IPS-18c (cell line): Measurements from ENCODE around the gene UPK2.

Experiments used
- H3K4me3 ChIP-seq: 2 replicates; pipeline ENCODE4 v1.7.0; 2013; ENCODE audit warnings: low read depth, mild to moderate bottlenecking, low read length, moderate library complexity; ENCODE audit not compliant: insufficient read depth
- H3K9me3 ChIP-seq: one replicate; pipeline ENCODE4 v1.6.1; 2013; ENCODE audit warnings: mild to moderate bottlenecking, low read length, moderate library complexity; ENCODE audit not compliant: control insufficient read depth, insufficient read depth

UPK2 gene

DNA sequence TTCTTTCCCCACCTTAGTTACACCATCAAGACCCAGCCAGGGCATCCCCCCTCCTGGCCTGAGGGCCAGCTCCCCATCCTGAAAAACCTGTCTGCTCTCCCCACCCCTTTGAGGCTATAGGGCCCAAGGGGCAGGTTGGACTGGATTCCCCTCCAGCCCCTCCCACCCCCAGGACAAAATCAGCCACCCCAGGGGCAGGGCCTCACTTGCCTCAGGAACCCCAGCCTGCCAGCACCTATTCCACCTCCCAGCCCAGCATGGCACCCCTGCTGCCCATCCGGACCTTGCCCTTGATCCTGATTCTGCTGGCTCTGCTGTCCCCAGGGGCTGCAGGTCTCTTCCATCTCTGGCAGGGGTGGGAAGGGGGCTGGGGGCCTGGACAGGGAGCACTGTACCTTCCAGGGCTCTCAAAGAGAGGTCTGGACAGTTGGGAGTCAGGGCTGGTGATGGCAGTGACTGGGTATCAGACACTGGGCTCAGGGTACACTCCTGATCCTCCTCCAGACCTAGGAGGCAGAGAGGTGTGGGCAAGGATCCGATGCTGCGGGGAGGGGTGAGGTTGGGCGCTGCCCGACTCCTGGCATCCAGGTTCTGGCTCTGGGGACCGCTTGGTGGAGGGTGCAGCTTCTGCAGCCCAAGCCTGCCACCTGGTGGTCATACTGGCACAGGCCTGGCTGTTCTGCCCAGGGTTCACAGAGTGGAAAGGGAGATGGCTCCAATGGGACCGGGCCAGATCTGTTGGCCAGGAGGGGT, at the start of gene UPK2:
TSS of gene UPK2 (plus strand) at position 205 of the 753 bp plus-strand sequence. CDS start at position 258, 53 bp downstream.
- Histone ChIP-seq H3K9me3 (no peaks in the 10 kb centered on the region), H3K4me3 (no peak within 1 kb of the TSS)

- Histone ChIP-seq H3K9me3 (no peaks in the 10 kb centered on the region), H3K4me3 (no peak overlapping the region)
These were observed 48.8 kb upstream of the UPK2 start for GRCh38 chr11:118907051-118908042.

GRCh38 chr11:118908264-118908663, 47.8 kb upstream of the UPK2 start:
- Histone ChIP-seq H3K4me3 (no peak overlapping the region), H3K9me3 (no peaks in the 10 kb centered on the region)

DNA sequence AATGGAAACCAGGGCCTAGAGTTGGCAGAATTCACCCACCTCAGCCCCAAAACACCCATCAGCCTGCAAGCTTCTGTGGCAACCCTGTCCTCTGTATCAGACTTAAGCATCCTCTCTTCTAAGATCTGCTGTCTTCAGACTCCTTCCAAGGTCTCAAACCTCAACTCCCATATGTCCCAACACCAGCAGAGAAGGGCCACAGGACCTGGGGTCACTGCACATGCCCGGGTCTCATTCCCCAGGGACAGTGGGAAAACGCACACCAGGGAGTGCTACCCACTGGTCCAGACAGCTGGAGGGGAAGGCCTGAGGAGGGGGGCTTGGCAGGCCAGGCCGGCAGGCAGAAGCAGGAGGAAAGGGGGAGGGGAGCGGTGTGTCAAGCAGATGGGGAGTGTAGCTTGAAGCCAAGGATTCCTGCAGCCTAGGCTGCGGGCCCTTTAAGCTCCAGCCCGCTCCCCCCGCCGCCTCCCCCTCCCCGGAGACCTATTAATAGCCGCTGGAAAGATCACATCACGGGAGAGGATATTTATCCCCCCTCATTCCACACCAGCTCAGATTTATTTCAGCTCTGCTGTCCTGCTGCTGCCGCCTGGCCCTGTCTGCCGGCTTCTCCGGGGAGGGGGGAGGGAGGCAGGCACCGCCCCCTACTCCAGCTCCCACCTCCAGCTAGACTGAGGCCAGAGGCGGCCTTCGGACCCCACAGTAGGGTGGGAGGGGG, 47.0 kb upstream of the UPK2 start:
- Histone ChIP-seq H3K9me3 (no peaks in the 10 kb centered on the region), H3K4me3 (peak overlapping the region; percentile 51)

DNA sequence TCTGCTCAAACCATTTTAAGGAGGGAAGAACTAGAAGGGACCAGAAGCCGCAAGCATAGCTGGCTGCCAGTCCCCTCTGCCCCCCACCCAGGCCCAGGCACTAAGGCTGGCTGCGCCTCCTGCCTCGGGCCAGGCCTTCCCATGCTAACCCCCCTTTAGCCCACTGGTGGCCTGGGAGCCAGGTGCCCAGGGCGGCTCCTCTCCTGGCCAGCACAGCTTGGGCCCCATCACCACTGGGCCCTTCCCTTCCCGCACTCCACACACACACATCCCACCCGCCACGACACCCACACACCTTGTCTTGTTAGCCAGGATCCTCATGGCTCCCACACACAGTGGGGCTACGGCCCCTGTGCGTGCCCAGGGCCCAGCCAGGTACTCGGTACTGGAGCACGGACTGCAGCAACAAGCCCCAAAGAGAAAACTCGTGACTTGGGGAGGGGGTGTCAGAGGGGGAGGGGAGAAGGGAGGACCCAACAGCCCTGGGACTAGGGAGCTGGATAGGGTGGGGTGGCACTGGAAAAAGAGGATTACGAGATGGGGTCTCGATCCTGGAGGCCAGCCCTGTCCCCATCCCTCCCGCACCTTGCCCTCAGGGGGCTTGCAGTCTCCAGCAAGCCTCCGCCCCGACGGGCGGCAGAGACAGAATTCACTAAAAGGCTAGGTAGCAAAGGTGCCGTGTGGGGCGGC, 46.3 kb upstream of the UPK2 start:
- peak overlapping the region; percentile 51 for H3K4me3 ChIP-seq
- no peaks in the 10 kb centered on the region for H3K9me3 ChIP-seq

GRCh38 chr11:118910309-118911112, 45.6 kb upstream of the UPK2 start:
- H3K4me3 ChIP-seq = peak overlapping the region; percentile 55

DNA sequence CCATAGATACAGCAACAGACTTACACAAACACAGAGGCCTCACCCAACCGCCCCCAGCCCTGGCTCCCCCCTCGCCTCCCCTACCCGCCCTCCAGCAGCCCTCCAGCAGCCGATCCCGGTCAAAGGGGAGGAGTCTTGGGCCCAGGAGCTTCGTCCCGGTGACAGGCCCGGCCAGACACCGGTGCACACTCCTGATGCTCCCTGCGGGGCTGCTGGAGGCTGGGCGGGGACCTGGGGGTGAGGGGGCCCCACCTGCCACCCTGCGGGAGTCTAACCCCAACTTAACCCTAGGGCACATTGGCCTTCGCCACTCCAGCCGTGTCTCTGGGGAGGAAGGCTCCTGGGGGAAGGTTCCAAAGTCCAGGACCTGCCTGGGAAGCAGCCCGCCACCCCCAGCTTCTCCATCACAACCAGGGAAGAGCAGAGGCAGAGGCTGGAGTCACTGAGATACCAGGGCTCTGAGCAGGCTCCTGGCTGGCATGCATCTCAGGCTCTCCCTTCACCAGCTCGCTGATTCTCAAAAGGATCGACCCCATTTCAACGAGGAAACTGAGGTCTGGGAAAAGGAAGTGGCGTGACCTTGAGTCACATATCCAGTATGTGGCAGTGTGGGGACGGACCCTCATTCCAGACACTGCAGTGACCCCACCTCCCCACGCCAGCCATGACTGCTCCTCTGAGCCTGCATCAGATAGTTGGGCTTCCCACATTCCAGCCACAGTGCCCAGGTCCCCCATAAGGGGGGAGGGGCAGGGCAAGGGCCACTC, 44.8 kb upstream of the UPK2 start:
- peak overlapping the region; percentile 55 for H3K4me3 ChIP-seq
- H3K9me3 ChIP-seq = no peaks in the 10 kb centered on the region

More at GRCh38 chr11:118910309-118911112, 45.6 kb upstream of the UPK2 start:
- H3K9me3 ChIP-seq = no peaks in the 10 kb centered on the region

- H3K4me3 ChIP-seq = peak overlapping the region; percentile 42
- H3K9me3 ChIP-seq = no peaks in the 10 kb centered on the region
These were observed 44.0 kb upstream of the UPK2 start for GRCh38 chr11:118911880-118912741.

- Histone ChIP-seq H3K4me3 (peak overlapping the region; percentile 34; the same call in 1 of the 2 replicates), H3K9me3 (no peaks in the 10 kb centered on the region)
These were observed 43.2 kb upstream of the UPK2 start for GRCh38 chr11:118912742-118913410.

DNA sequence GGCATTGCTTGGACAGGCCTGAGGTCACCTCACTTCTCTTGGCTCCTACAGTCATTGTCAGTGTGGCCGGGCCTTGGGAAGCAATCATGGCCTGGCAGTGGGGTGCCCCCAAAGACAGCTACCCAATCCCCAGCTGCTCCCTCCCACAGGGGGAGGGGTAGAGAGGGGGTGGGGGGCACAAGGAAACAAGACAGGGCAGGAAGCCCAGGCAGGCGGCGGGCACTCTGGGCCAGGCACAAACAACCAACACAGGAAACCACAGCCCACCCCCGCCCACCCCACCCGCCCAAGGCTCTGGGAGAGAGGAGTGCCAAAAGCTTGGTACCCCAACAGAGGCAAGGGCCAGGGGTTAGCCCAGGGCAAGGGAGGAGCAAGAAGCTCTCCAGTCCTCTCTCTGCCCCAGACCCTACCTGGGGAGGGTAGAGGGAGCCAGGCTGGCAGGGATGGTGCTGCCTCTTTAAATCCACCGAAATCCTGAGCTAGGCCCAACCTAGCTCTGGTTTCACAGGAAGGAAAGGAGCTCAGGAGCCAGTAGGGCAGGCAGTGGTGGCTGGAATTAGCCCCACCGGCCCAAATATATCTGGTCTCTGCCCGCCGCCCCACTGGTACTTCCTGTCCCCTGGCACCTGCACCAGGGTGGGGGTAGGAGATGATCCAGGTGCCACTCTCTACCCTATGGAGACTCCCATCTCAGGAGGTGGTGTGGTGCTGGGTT, 42.5 kb upstream of the UPK2 start:
- Histone ChIP-seq H3K9me3 (no peaks in the 10 kb centered on the region), H3K4me3 (peak overlapping the region; percentile 9; the same call in 1 of the 2 replicates)

DNA sequence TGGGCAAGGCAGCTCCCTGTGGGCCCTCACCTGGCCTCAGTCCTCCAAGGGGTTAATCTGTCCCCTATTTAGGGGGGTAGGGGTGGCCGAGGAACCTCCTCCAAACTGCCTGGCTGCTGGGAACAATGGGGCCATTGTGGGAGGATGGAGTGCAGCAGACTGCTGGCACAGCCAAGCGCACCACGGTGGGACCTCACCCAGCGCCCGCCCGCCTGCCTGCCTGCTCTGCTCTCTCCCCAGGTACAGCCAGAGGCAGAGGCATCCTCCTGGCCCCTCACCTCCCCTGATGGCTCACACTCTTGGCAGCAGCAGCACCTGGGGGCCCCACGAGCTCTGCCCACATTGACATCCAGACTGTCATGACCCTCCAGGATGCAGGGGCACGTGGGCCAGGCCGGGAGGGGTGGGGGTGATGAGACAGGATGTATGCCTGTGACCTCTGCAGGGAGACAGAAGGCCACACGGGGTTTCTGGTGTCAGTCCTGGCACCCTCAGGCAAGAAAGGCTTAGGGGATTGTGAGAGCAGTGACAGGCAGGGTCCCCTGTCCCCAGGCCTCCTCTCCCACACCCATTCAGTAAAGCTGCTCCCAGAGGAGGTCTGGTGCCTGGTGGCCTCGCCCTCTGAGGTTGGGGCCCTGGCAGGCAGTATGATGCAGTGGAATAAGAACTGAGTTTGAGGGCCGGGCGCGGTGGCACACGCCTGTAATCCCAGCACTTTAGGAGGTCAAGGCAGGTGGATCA, 41.8 kb upstream of the UPK2 start:
- H3K4me3 ChIP-seq = no peak overlapping the region

DNA sequence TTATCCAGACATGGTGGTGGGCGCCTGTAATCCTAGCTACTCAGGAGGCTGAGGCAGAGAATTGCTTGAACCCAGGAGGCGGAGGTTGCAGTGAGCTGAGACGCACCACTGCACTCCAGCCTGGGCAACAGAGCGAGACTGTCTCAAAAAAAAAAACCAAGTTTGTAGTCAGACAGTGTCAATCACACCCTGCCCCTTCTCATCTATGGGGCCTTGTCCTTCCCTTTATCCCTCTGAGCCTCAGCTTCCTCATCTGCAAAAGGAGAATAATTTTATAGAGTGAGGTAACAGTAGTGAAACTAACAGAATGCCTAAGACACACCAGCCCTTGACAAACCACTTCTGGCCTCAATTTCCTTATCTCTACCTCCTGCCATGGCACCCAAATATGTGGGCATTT, 41.1 kb upstream of the UPK2 start:
- Histone ChIP-seq H3K9me3 (no peaks in the 10 kb centered on the region), H3K4me3 (no peak overlapping the region)

More for the DNA sequence above, 41.8 kb upstream of the UPK2 start:
- no peaks in the 10 kb centered on the region for H3K9me3 ChIP-seq

DNA sequence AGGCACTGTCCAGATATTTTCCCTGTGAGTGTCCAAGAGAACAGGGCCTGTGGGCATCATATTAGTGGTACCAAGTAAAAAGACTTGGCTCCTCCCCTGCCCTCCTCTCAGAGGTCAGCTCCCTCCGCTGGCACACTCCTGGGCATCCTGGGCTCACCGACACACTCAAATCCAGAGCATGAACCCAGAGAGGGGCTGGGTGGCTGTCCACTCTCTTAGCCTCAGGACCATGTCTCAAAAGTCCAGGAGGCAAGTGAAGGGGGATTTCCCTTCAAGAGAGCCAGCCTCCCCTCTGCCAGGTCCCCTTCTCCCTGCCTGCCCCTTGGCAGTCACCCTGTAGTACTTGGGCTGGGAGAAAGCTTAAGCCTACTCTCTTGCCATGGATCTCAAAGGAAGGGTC, 40.7 kb upstream of the UPK2 start:
- no peak overlapping the region for H3K4me3 ChIP-seq

More for the DNA sequence above, 40.7 kb upstream of the UPK2 start:
- no peaks in the 10 kb centered on the region for H3K9me3 ChIP-seq
